Stimulated activated CD4-positive, alpha-beta T cell treated with anti-CD3 and anti-CD28 coated beads, Interleukin-12 subunit alpha, Interleukin-12 subunit beta, amount 100 ng/mL, for 48 hours (primary cell): ENCODE data around the gene SHANK1.
"Not testable (repeated sequence)": the region's sequence is repeated elsewhere in the genome, so short reads cannot be mapped to it uniquely, and the experiment has no call there.

ENCODE experiments used
- DNase-seq, 3 donors: peaks; one replicate each; pipeline ENCODE4 v3.0.0-alpha.2; 2020; ENCODE audit warnings: low read depth in 2 of 3, low spot score in 1 of 3

Gene SHANK1

GRCh38 chr19:50719566-50719965 is at the start of gene SHANK1:
SHANK1 (minus strand) TSS chr19:50719802; CDS start chr19:50716919, 2,883 bp downstream.
- DNase-seq, result no peak

GRCh38 chr19:50768277-50768676 is 48.7 kb upstream of the SHANK1 start:
- DNase-seq, result no peak

GRCh38 chr19:50767263-50767662 is 47.7 kb upstream of the SHANK1 start:
- not testable (repeated sequence) for DNase-seq

- DNase-seq, result not testable (repeated sequence)
Observed at GRCh38 chr19:50766746-50767145, 47.1 kb upstream of the SHANK1 start.

- DNase-seq, result no peak
Observed at GRCh38 chr19:50764409-50764808, 44.8 kb upstream of the SHANK1 start.

GRCh38 chr19:50763521-50763920 is 43.9 kb upstream of the SHANK1 start:
- not testable (repeated sequence) for DNase-seq

GRCh38 chr19:50761501-50761900 is 41.9 kb upstream of the SHANK1 start:
- DNase-seq, result not testable (repeated sequence)

- no peak for DNase-seq
Observed at GRCh38 chr19:50759886-50760285, 40.3 kb upstream of the SHANK1 start.

- DNase-seq, result not testable (repeated sequence)
Observed at GRCh38 chr19:50759076-50759475, 39.5 kb upstream of the SHANK1 start.

GRCh38 chr19:50757624-50758023 is 38.0 kb upstream of the SHANK1 start:
- not testable (repeated sequence) for DNase-seq

- not testable (repeated sequence) for DNase-seq
Observed at GRCh38 chr19:50756244-50756643, 36.6 kb upstream of the SHANK1 start.

- no peak for DNase-seq
Observed at GRCh38 chr19:50753879-50754278, 34.3 kb upstream of the SHANK1 start.

GRCh38 chr19:50750010-50750409 is 30.4 kb upstream of the SHANK1 start:
- no peak for DNase-seq

GRCh38 chr19:50749490-50749889 is 29.9 kb upstream of the SHANK1 start:
- no peak for DNase-seq

GRCh38 chr19:50747141-50747540 is 27.5 kb upstream of the SHANK1 start:
- DNase-seq, result not testable (repeated sequence)

- no peak for DNase-seq
Observed at GRCh38 chr19:50745221-50745620, 25.6 kb upstream of the SHANK1 start.

GRCh38 chr19:50743537-50743936 is 23.9 kb upstream of the SHANK1 start:
- no peak for DNase-seq

- DNase-seq, result no peak
Observed at GRCh38 chr19:50741179-50741933, 21.8 kb upstream of the SHANK1 start.

- no peak for DNase-seq
Observed at GRCh38 chr19:50739914-50740426, 20.4 kb upstream of the SHANK1 start.

GRCh38 chr19:50739132-50739913 is 19.7 kb upstream of the SHANK1 start:
- DNase-seq, result no peak

GRCh38 chr19:50736338-50736737 is 16.7 kb upstream of the SHANK1 start:
- no peak for DNase-seq

GRCh38 chr19:50735869-50736268 is 16.3 kb upstream of the SHANK1 start:
- no peak for DNase-seq
